Aorta (tissue), 5 donors: Measurements from ENCODE around the gene AGBL3. TPM values are rescaled to one million over a fixed set of nuclear protein-coding genes. Genes with fewer than 3 reads are reported as not detected.

Experiments
- ATAC-seq: fragments of 200-7000 bp; cut with Tn5 transposase; one replicate; pipeline ENCODE4 v1.9.1; 2022; ENCODE audit warnings: moderate library complexity; ENCODE audit not compliant: low FRiP score
- DNase-seq, 2 donors: peaks; one replicate each; pipeline ENCODE4 v3.0.0-alpha.2; 2020
- H3K27ac ChIP-seq, 2 donors: one replicate each; pipeline ENCODE4 v1.5.1; 2013; ENCODE audit warnings: low read length in 2 of 2, mild to moderate bottlenecking in 2 of 2, moderate library complexity in 2 of 2, control low read depth in 1 of 2, inconsistent platforms in 1 of 2, low read depth in 1 of 2
- H3K27me3 ChIP-seq, 2 donors: one replicate each; pipeline ENCODE4 v1.6.1; 2013; ENCODE audit warnings: control low read depth in 1 of 2, low read length in 1 of 2, mild to moderate bottlenecking in 1 of 2, moderate library complexity in 1 of 2; ENCODE audit not compliant: insufficient read depth in 2 of 2, control insufficient read depth in 1 of 2
- H3K36me3 ChIP-seq, 2 donors: one replicate each; pipeline ENCODE4 v1.6.1; 2013; ENCODE audit warnings: control low read depth in 1 of 2, low read length in 1 of 2, mild to moderate bottlenecking in 1 of 2; ENCODE audit not compliant: insufficient read depth in 2 of 2, control insufficient read depth in 1 of 2
- H3K4me1 ChIP-seq, 2 donors: one replicate each; pipeline ENCODE4 v1.6.1; 2013; ENCODE audit warnings: low read length in 2 of 2, control low read depth in 1 of 2, mild to moderate bottlenecking in 1 of 2, moderate library complexity in 1 of 2; ENCODE audit not compliant: insufficient read depth in 2 of 2, control insufficient read depth in 1 of 2
- H3K4me3 ChIP-seq, 2 donors: one replicate each; pipeline ENCODE4 v1.5.1; 2013; ENCODE audit warnings: low read length in 2 of 2, control low read depth in 1 of 2, mild to moderate bottlenecking in 1 of 2
- H3K9me3 ChIP-seq: one replicate; pipeline ENCODE4 v1.6.1; 2013; ENCODE audit warnings: mild to moderate bottlenecking, low read length; ENCODE audit not compliant: control insufficient read depth
- WGBS, 2 donors: extraction: QIAGEN DNeasy Blood & Tissue Kit; methylation state at CpG; one replicate each; pipeline ENCODE4 v1.1.7; 2013; 5-methylcytosine and 5-hydroxymethylcytosine counted together
- intact Hi-C, 2 donors: fragments of 100-400 bp; cut with DNase I; formaldehyde crosslinking; loops; one replicate each; pipeline versions ENCODE4 v1.14.2 to v1.15.0; 2022
- polyA plus RNA-seq, 2 donors: library from polyadenylated mRNA; stranded (reverse); fragments of 200-250 nt; gene quantifications; one replicate each; pipeline ENCODE4 v1.2.3, GENCODE V29; 2013
- total RNA-seq, 2 donors: library from RNA; stranded (reverse); fragmentation: NEBNext Ultra II Directional; extraction: Animal tissue kit (Norgen Biotek cat#: 25700); gene quantifications; one replicate each; pipeline ENCODE4 v1.2.1, GENCODE V29; 2021
- donor health status: healthy with polysubstance abuse.
- donor health status: Bipolar disorder and iron deficiency.
- donor health status: DM: no; HTN: no; CAD: no.
- donor health status: DM: no; HTN: no; CAD: no.
- donor health status: DM: yes; HTN: yes; CAD: no.

Gene AGBL3
- total and polyA plus RNA-seq, 4 donors = 2.5 to 8.8 (median 3.1) TPM

GRCh38 chr7:135160098-135160857 lies 174.0 kb downstream of the AGBL3 start:
- Histone ChIP-seq H3K36me3 (no peaks in the 10 kb centered on the region), H3K9me3 (peaks cover 2% of the 10 kb centered on the region), H3K4me1 (peaks cover 0 to 9% of the 10 kb centered on the region in 2 donors), H3K27me3 (no peaks in the 10 kb centered on the region), H3K27ac (peak overlapping the region in 1 of 2 donors; percentile 71), H3K4me3 (no peak overlapping the region)
- ATAC-seq (peak; percentile 27), DNase-seq (no peak)
- WGBS, 2 donors = 75 to 77% methylated on average over 5 of the region's 5 CpGs
- intact Hi-C loops = loop anchor here in 1 of 2 donors (10.0 kb wide), 1 partner anchor 375 kb away; no protein-coding TSS in a partner anchor

- Histone ChIP-seq H3K9me3 (no peaks in the 10 kb centered on the region), H3K4me3 (no peak overlapping the region), H3K27me3 (no peaks in the 10 kb centered on the region), H3K4me1 (peaks cover 0 to 9% of the 10 kb centered on the region in 2 donors), H3K36me3 (no peaks in the 10 kb centered on the region), H3K27ac (peak overlapping the region in 1 of 2 donors; percentile 17)
- WGBS, 2 donors = 60 to 66% methylated on average over 9 of the region's 9 CpGs
- ATAC-seq = peak; percentile 28
- DNase-seq = no peak
- intact Hi-C loops = loop anchor here in 1 of 2 donors (10.0 kb wide), 1 partner anchor 376 kb away; no protein-coding TSS in a partner anchor
These were observed 174.7 kb downstream of the AGBL3 start for GRCh38 chr7:135160858-135161653.

DNA sequence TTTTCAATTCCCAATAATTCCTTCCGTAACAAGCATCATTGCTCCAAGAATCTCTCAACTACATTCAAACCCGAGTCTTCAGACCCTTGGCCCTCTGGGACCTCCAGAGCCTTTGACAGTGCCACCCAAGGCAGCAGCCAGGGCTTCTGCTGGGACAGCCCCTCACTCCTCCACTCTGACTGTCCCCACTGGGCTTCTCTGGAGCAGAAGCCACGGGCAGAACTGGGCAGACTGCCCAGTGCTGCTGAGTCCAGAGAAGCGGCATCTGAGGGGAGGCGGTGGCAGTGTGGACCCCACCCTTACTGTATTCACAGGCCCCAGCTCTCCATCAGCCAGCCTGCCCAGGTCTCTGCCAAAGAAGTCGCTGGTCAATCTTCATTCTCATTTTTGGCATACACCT lies 175.4 kb downstream of the AGBL3 start:
- intact Hi-C loops = loop anchor here in 1 of 2 donors (10.0 kb wide), 1 partner anchor 377 kb away; no protein-coding TSS in a partner anchor
- DNase-seq (no peak), ATAC-seq (no peak)
- Histone ChIP-seq H3K27me3 (no peaks in the 10 kb centered on the region), H3K4me3 (no peak overlapping the region), H3K9me3 (no peaks in the 10 kb centered on the region), H3K36me3 (no peaks in the 10 kb centered on the region), H3K27ac (no peak overlapping the region), H3K4me1 (peaks cover 0 to 9% of the 10 kb centered on the region in 2 donors)
- WGBS, 2 donors = 77 to 80% methylated on average over 6 of the region's 6 CpGs

- no peak for DNase-seq
- intact Hi-C loops = loop anchor here in 1 of 2 donors (10.0 kb wide), 1 partner anchor 378 kb away; no protein-coding TSS in a partner anchor
- Histone ChIP-seq H3K4me3 (no peak overlapping the region), H3K27me3 (no peaks in the 10 kb centered on the region), H3K27ac (no peak overlapping the region), H3K36me3 (no peaks in the 10 kb centered on the region), H3K4me1 (peaks cover 0 to 9% of the 10 kb centered on the region in 2 donors), H3K9me3 (no peaks in the 10 kb centered on the region)
- ATAC-seq = no peak
- 92 to 97% methylated on average over 2 of the region's 2 CpGs for WGBS, 2 donors
These were observed 176.2 kb downstream of the AGBL3 start for GRCh38 chr7:135162382-135163001.

DNA sequence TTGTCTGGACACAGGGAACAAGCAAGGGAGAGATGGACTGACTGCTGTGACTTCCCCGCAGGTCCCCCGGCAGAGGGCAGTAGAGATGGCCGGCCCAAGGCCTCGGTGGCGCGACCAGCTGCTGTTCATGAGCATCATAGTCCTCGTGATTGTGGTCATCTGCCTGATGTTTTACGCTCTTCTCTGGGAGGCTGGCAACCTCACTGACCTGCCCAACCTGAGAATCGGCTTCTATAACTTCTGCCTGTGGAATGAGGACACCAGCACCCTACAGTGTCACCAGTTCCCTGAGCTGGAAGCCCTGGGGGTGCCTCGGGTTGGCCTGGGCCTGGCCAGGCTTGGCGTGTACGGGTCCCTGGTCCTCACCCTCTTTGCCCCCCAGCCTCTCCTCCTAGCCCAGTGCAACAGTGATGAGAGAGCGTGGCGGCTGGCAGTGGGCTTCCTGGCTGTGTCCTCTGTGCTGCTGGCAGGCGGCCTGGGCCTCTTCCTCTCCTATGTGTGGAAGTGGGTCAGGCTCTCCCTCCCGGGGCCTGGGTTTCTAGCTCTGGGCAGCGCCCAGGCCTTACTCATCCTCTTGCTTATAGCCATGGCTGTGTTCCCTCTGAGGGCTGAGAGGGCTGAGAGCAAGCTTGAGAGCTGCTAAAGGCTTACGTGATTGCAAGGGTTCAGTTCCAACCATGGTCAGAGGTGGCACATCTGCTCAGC lies 178.2 kb downstream of the AGBL3 start:
- ATAC-seq = no peak
- H3K36me3 ChIP-seq = no peaks in the 10 kb centered on the region

GRCh38 chr7:135165862-135166261 lies 179.6 kb downstream of the AGBL3 start:
- intact Hi-C loops = loop anchor here in 1 of 2 donors (5.0 to 10.0 kb wide), 2 partner anchors 179 to 381 kb away; partner anchors contain the start of gene AGBL3
- no peaks in the 10 kb centered on the region for H3K36me3 ChIP-seq
- ATAC-seq (no peak), DNase-seq (no peak)
- H3K27ac ChIP-seq = no peak overlapping the region
- no peak overlapping the region for H3K4me3 ChIP-seq
- H3K27me3 ChIP-seq = no peaks in the 10 kb centered on the region
- 70 to 83% methylated on average over 4 of the region's 4 CpGs for WGBS, 2 donors
- H3K9me3 ChIP-seq = no peaks in the 10 kb centered on the region
- H3K4me1 ChIP-seq = peaks cover 2 to 15% of the 10 kb centered on the region in 2 donors

More for the DNA sequence above, 178.2 kb downstream of the AGBL3 start:
- Histone ChIP-seq H3K27me3 (no peaks in the 10 kb centered on the region), H3K9me3 (no peaks in the 10 kb centered on the region), H3K4me1 (peaks cover 2 to 15% of the 10 kb centered on the region in 2 donors), H3K4me3 (no peak overlapping the region), H3K27ac (no peak overlapping the region)
- WGBS, 2 donors = 79 to 81% methylated on average over 17 to 18 of the region's 18 CpGs
- intact Hi-C loops = loop anchor here in 1 of 2 donors (5.0 to 10.0 kb wide), 2 partner anchors 177 to 380 kb away; partner anchors contain the start of gene AGBL3
- DNase-seq = peak in 1 of 2 donors; percentile 82

DNA sequence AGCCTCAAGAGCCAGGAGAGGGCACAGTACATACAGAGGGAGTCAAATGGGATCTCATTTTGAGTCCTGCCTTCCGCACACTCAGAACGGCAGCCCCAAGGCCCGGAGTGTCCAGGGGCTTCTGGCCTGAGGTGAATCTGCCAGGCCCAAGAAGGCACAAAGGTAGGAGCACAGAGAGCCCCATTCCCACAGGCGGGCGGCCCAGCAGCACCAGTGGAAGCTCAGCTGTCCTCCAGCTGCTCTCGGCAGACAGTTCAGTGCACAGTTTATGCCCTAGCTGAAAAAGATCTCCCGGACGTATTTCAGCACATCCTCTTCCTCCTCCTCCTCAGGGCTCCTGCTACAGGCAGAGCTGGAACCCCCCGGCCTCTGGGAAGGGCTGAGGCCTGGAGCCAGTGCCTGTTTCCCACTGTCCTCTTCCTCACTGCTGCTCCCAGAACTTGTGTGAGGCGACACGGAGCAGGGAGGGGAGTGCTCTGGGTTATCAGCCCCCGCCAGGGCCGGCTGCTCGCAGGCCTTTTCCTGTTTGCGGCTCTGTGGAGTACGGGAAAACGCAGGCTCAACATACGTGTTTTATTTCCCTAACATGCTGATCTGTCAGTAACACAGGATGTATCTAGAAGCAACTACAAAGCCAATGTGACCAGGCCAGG lies 180.2 kb downstream of the AGBL3 start:
- WGBS, 2 donors = 79 to 87% methylated on average over 17 to 18 of the region's 18 CpGs
- DNase-seq (no peak), ATAC-seq (no peak)
- Histone ChIP-seq H3K27me3 (no peaks in the 10 kb centered on the region), H3K4me3 (no peak overlapping the region), H3K9me3 (no peaks in the 10 kb centered on the region), H3K4me1 (peaks cover 2 to 13% of the 10 kb centered on the region in 2 donors), H3K36me3 (no peaks in the 10 kb centered on the region), H3K27ac (no peak overlapping the region)
- intact Hi-C loops = loop anchor here in 1 of 2 donors (5.0 to 10.0 kb wide), 2 partner anchors 179 to 382 kb away; partner anchors contain the start of gene AGBL3
